ENCODE results near the gene PPP1CB.

DNA sequence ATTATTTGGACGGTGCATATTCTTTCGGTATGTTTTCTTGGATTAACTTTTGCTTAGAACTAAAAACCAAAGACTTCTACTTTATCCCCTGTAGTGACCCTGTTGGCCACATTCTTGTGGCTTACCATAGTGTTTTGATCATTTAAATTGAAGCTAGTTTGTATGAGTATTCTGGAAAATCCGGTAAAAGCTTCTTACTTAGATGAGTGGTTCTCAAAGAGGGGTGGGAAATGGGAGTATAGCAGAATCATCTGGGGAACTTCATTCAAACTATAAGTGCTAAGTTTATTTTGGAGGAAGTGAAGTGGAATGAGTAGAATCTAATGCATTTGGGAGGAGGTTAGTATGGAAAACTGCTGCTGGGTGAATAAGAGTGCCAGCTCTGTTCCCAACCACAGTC lies 3.8 kb downstream of the PPP1CB start:
- TF ChIP-seq CTCF (IDR thresholded peaks at IDR 0.05) (no peak), POLR2A (IDR thresholded peaks at IDR 0.05) (no peak), EP300 (IDR thresholded peaks at IDR 0.05) (no peak)

All from ovary (tissue), 3 donors.